HL-60 (cell line): ENCODE data around the gene CNTNAP5.

Source experiments
- DNase-seq, 2 experiments: peaks; one replicate each; pipeline ENCODE4 v3.0.0-alpha.2; 2010 to 2020; ENCODE audit warnings: low read depth in 1 of 2, low spot score in 1 of 2
- H3K27ac ChIP-seq: fragments of 250-450 bp; sonication (Bioruptor Pico); replicated peaks from 2 replicates; pipeline ENCODE4 v1.5.1; 2020; ENCODE audit warnings: mild to moderate bottlenecking, moderate library complexity
- H3K27me3 ChIP-seq: fragments of 250-450 bp; sonication (Bioruptor Pico); 2 replicates; pipeline ENCODE4 v1.5.1; 2021; ENCODE audit warnings: mild to moderate bottlenecking, moderate library complexity; ENCODE audit not compliant: insufficient read depth, poor library complexity, severe bottlenecking
- H3K4me3 ChIP-seq: replicated peaks from 2 replicates; pipeline ENCODE4 v1.5.1; 2011; ENCODE audit warnings: mild to moderate bottlenecking, control low read depth, low read length; ENCODE audit not compliant: insufficient read depth
- GABPA ChIP-seq: IDR thresholded peaks from 2 replicates; pipeline ENCODE4 v1.6.1; 2012; ENCODE audit warnings: low read depth
- POLR2AphosphoS5 ChIP-seq: IDR thresholded peaks from 2 replicates; pipeline ENCODE4 v1.6.1; 2012; ENCODE audit warnings: low read depth
- SPI1 ChIP-seq: IDR thresholded peaks from 2 replicates; pipeline ENCODE4 v1.6.1; 2012; ENCODE audit warnings: low read depth, mild to moderate bottlenecking, borderline replicate concordance
- TF ChIP-seq, protein P1 (sequence below): IDR thresholded peaks from one replicate; pipeline ENCODE4 v1.5.1; 2011; ENCODE audit warnings: low read length, control low read depth, inconsistent platforms; ENCODE audit not compliant: insufficient read depth
- TF ChIP-seq, protein P2 (sequence below): IDR thresholded peaks from 2 replicates; pipeline ENCODE4 v1.6.1; 2012; ENCODE audit warnings: low read depth; ENCODE audit not compliant: insufficient replicate concordance

CNTNAP5 gene

DNA sequence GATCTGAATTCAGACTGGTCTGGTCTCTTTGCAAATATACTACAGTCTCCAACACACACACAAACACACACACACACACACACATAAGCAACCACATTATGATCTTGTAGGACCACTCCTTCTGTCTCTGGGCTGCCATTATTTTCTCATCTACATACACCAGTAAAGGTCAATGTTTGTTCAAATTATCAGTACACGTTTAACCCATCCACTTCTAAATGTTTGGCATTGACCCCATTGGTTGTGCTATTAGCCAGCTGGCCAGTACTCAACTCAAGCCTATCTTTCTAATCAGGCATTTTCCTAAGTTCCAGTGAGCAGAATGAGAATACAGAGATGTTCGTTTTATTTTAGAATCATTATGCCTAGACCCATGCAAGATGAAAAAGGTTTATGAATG lies 186.4 kb downstream of the CNTNAP5 start:
- TF ChIP-seq POLR2AphosphoS5: no peak
- TF ChIP-seq, protein P1, sequence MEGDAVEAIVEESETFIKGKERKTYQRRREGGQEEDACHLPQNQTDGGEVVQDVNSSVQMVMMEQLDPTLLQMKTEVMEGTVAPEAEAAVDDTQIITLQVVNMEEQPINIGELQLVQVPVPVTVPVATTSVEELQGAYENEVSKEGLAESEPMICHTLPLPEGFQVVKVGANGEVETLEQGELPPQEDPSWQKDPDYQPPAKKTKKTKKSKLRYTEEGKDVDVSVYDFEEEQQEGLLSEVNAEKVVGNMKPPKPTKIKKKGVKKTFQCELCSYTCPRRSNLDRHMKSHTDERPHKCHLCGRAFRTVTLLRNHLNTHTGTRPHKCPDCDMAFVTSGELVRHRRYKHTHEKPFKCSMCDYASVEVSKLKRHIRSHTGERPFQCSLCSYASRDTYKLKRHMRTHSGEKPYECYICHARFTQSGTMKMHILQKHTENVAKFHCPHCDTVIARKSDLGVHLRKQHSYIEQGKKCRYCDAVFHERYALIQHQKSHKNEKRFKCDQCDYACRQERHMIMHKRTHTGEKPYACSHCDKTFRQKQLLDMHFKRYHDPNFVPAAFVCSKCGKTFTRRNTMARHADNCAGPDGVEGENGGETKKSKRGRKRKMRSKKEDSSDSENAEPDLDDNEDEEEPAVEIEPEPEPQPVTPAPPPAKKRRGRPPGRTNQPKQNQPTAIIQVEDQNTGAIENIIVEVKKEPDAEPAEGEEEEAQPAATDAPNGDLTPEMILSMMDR: no peak
- TF ChIP-seq SPI1: no peak
- no peak for TF ChIP-seq GABPA
- TF ChIP-seq, protein P2, sequence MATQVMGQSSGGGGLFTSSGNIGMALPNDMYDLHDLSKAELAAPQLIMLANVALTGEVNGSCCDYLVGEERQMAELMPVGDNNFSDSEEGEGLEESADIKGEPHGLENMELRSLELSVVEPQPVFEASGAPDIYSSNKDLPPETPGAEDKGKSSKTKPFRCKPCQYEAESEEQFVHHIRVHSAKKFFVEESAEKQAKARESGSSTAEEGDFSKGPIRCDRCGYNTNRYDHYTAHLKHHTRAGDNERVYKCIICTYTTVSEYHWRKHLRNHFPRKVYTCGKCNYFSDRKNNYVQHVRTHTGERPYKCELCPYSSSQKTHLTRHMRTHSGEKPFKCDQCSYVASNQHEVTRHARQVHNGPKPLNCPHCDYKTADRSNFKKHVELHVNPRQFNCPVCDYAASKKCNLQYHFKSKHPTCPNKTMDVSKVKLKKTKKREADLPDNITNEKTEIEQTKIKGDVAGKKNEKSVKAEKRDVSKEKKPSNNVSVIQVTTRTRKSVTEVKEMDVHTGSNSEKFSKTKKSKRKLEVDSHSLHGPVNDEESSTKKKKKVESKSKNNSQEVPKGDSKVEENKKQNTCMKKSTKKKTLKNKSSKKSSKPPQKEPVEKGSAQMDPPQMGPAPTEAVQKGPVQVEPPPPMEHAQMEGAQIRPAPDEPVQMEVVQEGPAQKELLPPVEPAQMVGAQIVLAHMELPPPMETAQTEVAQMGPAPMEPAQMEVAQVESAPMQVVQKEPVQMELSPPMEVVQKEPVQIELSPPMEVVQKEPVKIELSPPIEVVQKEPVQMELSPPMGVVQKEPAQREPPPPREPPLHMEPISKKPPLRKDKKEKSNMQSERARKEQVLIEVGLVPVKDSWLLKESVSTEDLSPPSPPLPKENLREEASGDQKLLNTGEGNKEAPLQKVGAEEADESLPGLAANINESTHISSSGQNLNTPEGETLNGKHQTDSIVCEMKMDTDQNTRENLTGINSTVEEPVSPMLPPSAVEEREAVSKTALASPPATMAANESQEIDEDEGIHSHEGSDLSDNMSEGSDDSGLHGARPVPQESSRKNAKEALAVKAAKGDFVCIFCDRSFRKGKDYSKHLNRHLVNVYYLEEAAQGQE: no peak
- no peaks in the 10 kb centered on the region for H3K27me3 ChIP-seq
- no peak overlapping the region for H3K27ac ChIP-seq
- DNase-seq: no peak
- no peak overlapping the region for H3K4me3 ChIP-seq

DNA sequence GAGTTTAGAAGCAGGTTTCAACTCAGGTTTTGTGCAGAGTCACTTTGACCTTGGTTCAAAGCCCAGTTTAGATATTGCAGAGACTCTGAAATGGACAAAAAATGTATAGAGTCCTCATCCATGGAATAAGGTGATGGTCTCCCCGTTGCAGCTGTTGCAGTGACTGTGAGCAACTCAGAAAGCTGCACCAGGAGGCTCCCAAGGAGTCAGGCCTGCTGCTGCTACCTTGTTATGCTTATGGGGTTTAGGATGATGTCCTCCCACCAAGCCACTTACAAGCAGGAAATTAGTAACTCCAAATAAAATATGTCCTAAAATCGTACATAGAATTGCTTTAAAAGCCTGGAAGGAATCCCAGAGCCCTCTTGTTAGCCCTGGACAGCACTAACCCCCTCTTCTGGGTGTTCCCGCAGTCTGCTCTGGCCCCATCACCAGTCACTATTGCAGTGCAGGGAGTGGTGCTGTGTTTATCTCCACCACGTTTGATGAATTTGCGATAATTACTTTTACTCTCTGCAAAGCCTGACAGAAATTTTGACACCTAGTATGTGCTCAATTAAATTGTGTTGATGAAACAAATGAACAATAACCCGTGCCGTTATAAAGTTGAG lies 189.0 kb downstream of the CNTNAP5 start:
- Histone ChIP-seq H3K27ac (no peak overlapping the region), H3K4me3 (no peak overlapping the region), H3K27me3 (no peaks in the 10 kb centered on the region)
- TF ChIP-seq GABPA: no peak
- TF ChIP-seq, protein P1: no peak
- TF ChIP-seq SPI1: no peak
- no peak for TF ChIP-seq POLR2AphosphoS5
- TF ChIP-seq, protein P2: no peak
- DNase-seq: no peak

DNA sequence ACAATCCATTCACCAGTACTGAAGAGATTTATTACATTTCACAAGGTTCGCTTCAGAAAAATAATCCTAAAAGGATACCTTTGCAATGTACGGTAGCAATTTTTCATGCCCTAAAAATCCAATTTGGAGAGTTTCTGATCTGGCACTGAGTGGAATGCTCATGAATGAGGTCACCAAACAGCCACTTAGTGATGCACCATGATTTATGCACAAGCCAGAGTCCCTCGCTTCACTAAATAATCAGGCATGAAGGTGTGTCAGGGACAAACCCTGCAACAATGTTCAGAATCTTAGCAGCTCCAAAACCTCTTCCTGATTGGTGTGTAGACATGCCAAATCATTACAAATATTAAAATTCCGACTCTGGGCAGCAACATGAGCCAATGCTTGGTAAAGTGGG lies 221.1 kb downstream of the CNTNAP5 start:
- no peak overlapping the region for H3K4me3 ChIP-seq
- DNase-seq: no peak
- H3K27me3 ChIP-seq: no peaks in the 10 kb centered on the region
- H3K27ac ChIP-seq: no peak overlapping the region
- no peak for TF ChIP-seq SPI1
- TF ChIP-seq, protein P1: no peak
- TF ChIP-seq GABPA: no peak
- no peak for TF ChIP-seq POLR2AphosphoS5

DNA sequence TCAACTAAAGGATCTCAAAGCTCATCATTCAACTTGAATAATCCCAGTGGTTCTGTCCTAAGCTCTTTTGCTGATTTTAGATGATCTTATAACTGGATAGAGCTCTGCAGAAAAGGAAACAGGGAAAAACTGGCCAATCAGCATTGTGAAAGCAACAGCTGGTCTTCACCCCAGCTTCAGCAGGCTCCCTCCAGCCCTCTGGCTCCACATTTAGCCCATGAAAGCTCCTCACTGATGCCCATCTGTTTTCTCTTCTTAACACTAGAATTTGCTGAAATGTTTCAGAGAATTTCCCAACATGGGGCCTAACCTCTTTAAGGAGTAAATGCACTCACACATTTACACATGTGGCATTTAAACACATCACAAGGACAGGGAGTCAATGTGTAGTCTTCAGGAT lies 223.3 kb downstream of the CNTNAP5 start:
- no peak for DNase-seq
- Histone ChIP-seq H3K27me3 (no peaks in the 10 kb centered on the region), H3K27ac (no peak overlapping the region), H3K4me3 (no peak overlapping the region)
- TF ChIP-seq GABPA (no peak), POLR2AphosphoS5 (no peak)
- TF ChIP-seq, protein P1: no peak
